AG09309 (cell line): ENCODE measurements around the gene BTBD2.

Experiments
- DNase-seq: peaks from one replicate; pipeline ENCODE4 v3.0.0-alpha.2; 2010; ENCODE audit warnings: low read depth
- H3K4me3 ChIP-seq: 2 replicates; pipeline ENCODE4 v1.5.1; 2011; ENCODE audit warnings: mild to moderate bottlenecking, low read depth, low read length, moderate library complexity; ENCODE audit not compliant: control insufficient read depth
- CTCF ChIP-seq: IDR thresholded peaks from 2 replicates; pipeline ENCODE4 v1.5.1; 2011; ENCODE audit warnings: mild to moderate bottlenecking, low read depth, low read length, inconsistent platforms; ENCODE audit not compliant: insufficient read depth, control insufficient read depth; ENCODE audit errors: missing control alignments

BTBD2 gene

DNA sequence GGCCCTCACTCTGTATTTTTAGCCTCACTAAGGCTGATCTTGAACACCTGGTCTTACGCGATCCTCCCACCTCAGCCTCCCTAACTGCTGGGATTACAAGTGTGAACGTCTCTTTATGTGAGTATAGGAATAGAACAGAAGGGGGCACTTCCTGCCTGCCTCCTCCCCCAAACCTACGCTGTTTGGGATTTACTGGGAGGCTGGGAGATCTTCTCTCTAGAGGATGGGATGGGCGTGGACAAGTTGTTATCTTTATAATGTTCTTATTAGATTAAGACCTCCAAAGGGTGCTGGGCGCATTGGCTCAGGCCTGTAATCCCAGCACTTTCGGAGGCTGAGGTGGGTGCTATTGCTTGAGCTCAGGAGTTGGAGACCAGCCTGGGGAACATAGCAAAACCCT lies 77.4 kb downstream of the BTBD2 start:
- no peak for TF ChIP-seq CTCF
- no peak for DNase-seq
- no peak overlapping the region for H3K4me3 ChIP-seq

DNA sequence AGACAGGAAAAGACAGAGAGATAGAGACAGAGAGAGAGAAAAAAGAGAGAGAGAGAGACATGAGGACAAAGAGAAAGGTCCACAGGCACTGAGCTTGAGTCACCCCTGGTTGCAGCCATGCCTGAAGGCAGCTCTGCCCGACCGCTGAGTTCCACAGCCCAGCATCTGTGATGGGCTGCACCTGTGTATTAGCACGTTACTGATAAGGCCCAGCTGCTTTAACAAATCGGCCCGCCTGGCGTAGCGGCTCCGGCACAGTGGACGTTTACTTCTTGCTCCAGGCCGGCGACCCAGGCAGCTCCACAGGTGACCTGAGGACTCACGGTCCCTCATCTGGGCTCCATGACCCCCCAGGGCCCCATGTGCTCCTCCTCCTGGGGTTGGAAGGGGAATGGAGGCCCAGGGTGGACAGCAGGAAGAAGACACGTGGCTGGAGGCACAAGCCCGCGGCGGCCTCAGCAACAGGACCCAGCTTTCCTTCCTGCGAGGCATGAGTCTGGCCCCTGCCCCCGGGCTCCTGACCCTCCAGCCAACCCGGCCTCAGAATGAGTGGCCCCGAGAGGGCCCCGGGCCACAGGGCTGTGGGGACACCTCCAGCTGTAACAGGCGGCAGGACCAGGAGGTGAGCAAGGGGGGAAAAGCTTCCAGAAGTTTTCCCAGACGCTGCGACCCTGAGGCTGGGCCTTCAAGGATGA lies 78.5 kb downstream of the BTBD2 start:
- no peak for DNase-seq
- TF ChIP-seq CTCF = no peak
- H3K4me3 ChIP-seq = no peak overlapping the region

DNA sequence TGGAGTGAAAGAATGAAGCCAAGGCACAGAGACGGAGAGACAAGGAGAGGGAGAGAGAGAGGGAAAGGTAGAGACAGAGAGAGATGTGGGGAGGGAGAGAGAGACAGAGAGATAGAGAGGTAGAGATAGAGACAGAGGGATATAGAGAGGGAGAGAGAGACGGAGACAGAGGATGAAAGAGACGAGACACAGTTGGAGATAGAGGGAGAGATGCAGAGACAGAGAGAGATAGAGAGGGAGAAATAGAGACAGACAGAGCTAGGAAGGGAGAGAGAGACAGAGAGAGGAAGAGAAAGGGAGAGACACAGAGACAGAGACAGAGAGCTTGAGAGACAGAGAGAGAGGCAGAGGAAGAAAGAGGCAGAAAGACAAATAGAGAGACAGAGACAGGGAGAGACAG lies 79.1 kb downstream of the BTBD2 start:
- TF ChIP-seq CTCF = no peak
- no peak overlapping the region for H3K4me3 ChIP-seq
- no peak for DNase-seq

DNA sequence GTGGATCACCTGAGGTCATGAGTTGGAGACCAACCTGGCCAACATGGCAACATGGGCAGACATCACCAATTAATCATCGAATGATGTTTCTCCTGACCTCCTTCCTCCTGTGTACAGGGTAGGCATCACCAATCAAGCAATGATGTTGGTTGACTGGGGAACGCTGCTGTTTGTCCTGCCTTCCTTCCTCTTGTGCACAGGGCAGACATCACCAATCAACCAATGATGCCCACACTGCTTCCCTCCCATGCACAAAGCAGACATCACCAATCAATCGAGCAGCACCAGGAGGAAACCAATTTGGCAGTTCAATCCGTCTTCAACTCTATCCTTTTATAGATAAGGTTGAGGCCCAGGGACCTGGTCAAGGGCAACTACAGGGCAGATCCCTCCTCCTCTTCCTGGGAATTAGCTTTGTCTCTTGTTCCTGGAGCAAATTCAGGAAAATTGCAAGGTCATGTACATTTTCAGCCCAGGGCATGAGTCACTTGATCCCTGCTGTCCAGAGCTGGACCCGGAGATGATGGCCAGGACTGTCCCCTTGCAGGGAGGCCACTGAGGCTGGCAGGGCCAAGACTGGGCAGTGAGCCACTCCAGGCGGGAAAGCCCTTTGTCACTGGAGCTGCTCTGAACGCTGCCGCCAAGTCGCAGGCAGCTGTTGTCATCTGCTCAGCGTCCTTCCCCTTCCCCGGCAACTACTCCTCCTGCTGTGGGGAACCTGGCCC lies 79.9 kb downstream of the BTBD2 start:
- no peak for TF ChIP-seq CTCF
- H3K4me3 ChIP-seq = no peak overlapping the region
- DNase-seq = no peak
